Measurements from ENCODE around the gene FLNB. TPM values are rescaled to one million over a fixed set of nuclear protein-coding genes. Genes with fewer than 3 reads are reported as not detected.

The FLNB gene
- total and polyA plus RNA-seq, 2 of the 8 experiments (the other 6 are each of a cell fraction or from before 2014, with no cell fraction given), result 72.3 to 118 TPM

GRCh38 chr3:58200846-58201355, 192.7 kb downstream of the FLNB start:
- H3K27me3 ChIP-seq (replicated peaks in 1 of 4; ENCODE audit: control insufficient read depth in 3 of 4, extremely low read depth in 1 of 4, insufficient read depth in 3 of 4, low read length in 3 of 4), result no peaks in the 10 kb centered on the region
- H3K36me3 ChIP-seq (ENCODE audit: control insufficient read depth in 2 of 4, insufficient read depth in 4 of 4, low read length in 3 of 4), result no peaks in the 10 kb centered on the region
- H3K23ac ChIP-seq (ENCODE audit: insufficient read length), result no peak overlapping the region
- no peak overlapping the region for H3K9ac ChIP-seq (replicated peaks in 1 of 4; ENCODE audit: extremely low read depth in 1 of 4, low read depth in 3 of 4, low read length in 3 of 4)
- DNase-seq (ENCODE audit: low read depth in 1 of 2, low spot score in 2 of 2), result no peak
- H3K4ac ChIP-seq (replicated peaks; ENCODE audit: insufficient read length, low read depth, low read length), result no peak overlapping the region
- no peak overlapping the region for H3K27ac ChIP-seq (ENCODE audit: low read depth, low read length)
- H2BK12ac ChIP-seq (ENCODE audit: low read depth, low read length), result no peak overlapping the region
- no peak overlapping the region for H3K4me3 ChIP-seq (ENCODE audit: extremely low read depth in 1 of 4, insufficient read depth in 2 of 4, low read depth in 3 of 4, low read length in 4 of 4)
- H3K23me2 ChIP-seq (ENCODE audit: low read depth, low read length), result no peaks in the 10 kb centered on the region
- no peaks in the 10 kb centered on the region for H4K20me1 ChIP-seq (replicated peaks in 1 of 2; ENCODE audit: control insufficient read depth in 1 of 2, insufficient read depth in 2 of 2, low read length in 2 of 2)
- no peaks in the 10 kb centered on the region for H3K4me1 ChIP-seq (replicated peaks in 1 of 4; ENCODE audit: control insufficient read depth in 3 of 4, insufficient read depth in 4 of 4, low read length in 3 of 4)
- H3K79me2 ChIP-seq (ENCODE audit: control insufficient read depth in 1 of 2, insufficient read depth in 2 of 2, low read length in 2 of 2), result no peaks in the 10 kb centered on the region
- peak overlapping the region; percentile 18; the same call in 1 of the 2 replicates for H2AFZ ChIP-seq (ENCODE audit: low read length)
- H3K79me1 ChIP-seq (ENCODE audit: low read depth, low read length), result no peaks in the 10 kb centered on the region
- TF ChIP-seq SIN3A (conservative IDR thresholded peaks at IDR 0.05 in 1 of 2, IDR thresholded peaks at IDR 0.05 in 1 of 2; ENCODE audit: low read depth in 1 of 2, low read length in 2 of 2) (no peak), SUZ12 (IDR thresholded peaks at IDR 0.05; ENCODE audit: low read length) (no peak), ASH2L (IDR thresholded peaks at IDR 0.05; ENCODE audit: low read length) (no peak), BACH1 (IDR thresholded peaks at IDR 0.05; ENCODE audit: low read length) (no peak), E2F6 (IDR thresholded peaks at IDR 0.05) (no peak), POU5F1 (IDR thresholded peaks at IDR 0.05; ENCODE audit: low read depth, low read length) (no peak), PHF8 (conservative IDR thresholded peaks at IDR 0.05; ENCODE audit: low read depth, low read length) (no peak), MAX (IDR thresholded peaks at IDR 0.05) (no peak), RNF2 (IDR thresholded peaks at IDR 0.05; ENCODE audit: borderline replicate concordance, low read depth, low read length, missing control alignments, poor library complexity, severe bottlenecking) (no peak), TBP (IDR thresholded peaks at IDR 0.05; ENCODE audit: low read depth, low read length) (no peak)
- H2BK5ac ChIP-seq (ENCODE audit: low read depth, low read length), result no peak overlapping the region
- no peak overlapping the region for H3K4me2 ChIP-seq (ENCODE audit: insufficient read depth in 1 of 2, low read depth in 2 of 2, low read length in 2 of 2)
- WGBS, 2 experiments (ENCODE audit: extremely low coverage in 1 of 2, insufficient coverage in 1 of 2, insufficient read length in 1 of 2, insufficient replicate concordance in 2 of 2, low coverage in 1 of 2, low lambda C conversion rate in 2 of 2, missing lambda C conversion rate in 1 of 2), result 78% methylated on average over 10 of the region's 11 CpGs; no CpG with 5 or more reads in 1 of the 2 experiments
- H2BK20ac ChIP-seq (ENCODE audit: low read length), result no peak overlapping the region
- FAIRE-seq, result no peak
- ChIA-PET POLR2A (ENCODE audit: partially characterized antibody) (no interaction called here), CTCF (ENCODE audit: partially characterized antibody) (interaction anchor here (0.7 to 1.9 kb wide), 9 partner anchors 12 to 98 kb away, joined by 3 to 11 read pairs (median 5); no protein-coding TSS in a partner anchor)
- H2BK120ac ChIP-seq (replicated peaks; ENCODE audit: low read depth, low read length), result no peak overlapping the region
- H2BK15ac ChIP-seq (ENCODE audit: low read length), result no peak overlapping the region
- no peak overlapping the region for H4K5ac ChIP-seq (ENCODE audit: insufficient read length, low read depth, low read length)
- H4K91ac ChIP-seq (replicated peaks; ENCODE audit: insufficient read length, low read length), result no peak overlapping the region
- H2AK5ac ChIP-seq (ENCODE audit: low read depth, low read length), result no peak overlapping the region
- no peak overlapping the region for H3K56ac ChIP-seq (replicated peaks; ENCODE audit: insufficient read length, low read depth, low read length)
- H4K8ac ChIP-seq (ENCODE audit: extremely low read depth, insufficient read depth, low read length), result no peak overlapping the region
- H3K9me3 ChIP-seq (ENCODE audit: insufficient read depth in 2 of 2, low read depth in 1 of 2, low read length in 1 of 2), result no peaks in the 10 kb centered on the region
- H3K18ac ChIP-seq (ENCODE audit: extremely low read depth, low read length), result no peak overlapping the region
- no peak overlapping the region for H3K14ac ChIP-seq (ENCODE audit: insufficient read length)
